IMR-90 (cell line): ENCODE data around the gene MADD. TPM values are rescaled to one million over a fixed set of nuclear protein-coding genes. Genes with fewer than 3 reads are reported as not detected.

Experiments
- ATAC-seq: fragments of 200-7000 bp; cut with Tn5 transposase; 2 replicates; pipeline ENCODE4 v1.9.1; 2020; ENCODE audit warnings: low read depth, mild to moderate bottlenecking, moderate library complexity
- BruUV-seq: library from RNA; stranded (reverse); fragments of 400-500 nt; replicated peaks from 2 replicates; lab custom pipeline; 2021; lab: Mats Ljungman, UMichigan
- CTCF ChIA-PET: fragments of 300-600 bp; formaldehyde crosslinking; extraction: SDS; loops from one replicate; lab custom pipeline; 2021; ENCODE audit warnings: antibody characterized with exemption; lab: Yijun Ruan, JAX
- POLR2A ChIA-PET: fragments of 300-600 bp; sonication (Branson Sonifier 250); formaldehyde crosslinking; loops from one replicate; lab custom pipeline; 2022; ENCODE audit warnings: antibody characterized with exemption; ENCODE audit not compliant: unreplicated experiment; lab: Charles Lee
- DNase-seq: peaks from one replicate; pipeline ENCODE4 v3.0.0; 2013
- H2AFZ ChIP-seq: replicated peaks from 2 replicates; pipeline ENCODE3; 2013; ENCODE audit warnings: low read length, mild to moderate bottlenecking; ENCODE audit not compliant: poor library complexity
- H2AK5ac ChIP-seq: 2 replicates; pipeline ENCODE4 v1.6.1; 2013; ENCODE audit warnings: low read depth, low read length, inconsistent platforms
- H2AK9ac ChIP-seq: replicated peaks from 2 replicates; pipeline ENCODE3; 2013; ENCODE audit warnings: mild to moderate bottlenecking, low read depth, low read length, moderate library complexity; ENCODE audit not compliant: poor library complexity
- H2BK120ac ChIP-seq: 2 replicates; pipeline ENCODE4 v1.6.1; 2013; ENCODE audit warnings: low read depth, low read length, inconsistent platforms
- H2BK15ac ChIP-seq: 3 replicates; pipeline ENCODE4 v1.6.1; 2013; ENCODE audit warnings: low read depth, low read length, inconsistent platforms
- H2BK20ac ChIP-seq: 2 replicates; pipeline ENCODE4 v1.6.1; 2013; ENCODE audit warnings: low read depth, mild to moderate bottlenecking, inconsistent platforms, low read length, moderate library complexity
- H2BK5ac ChIP-seq: 2 replicates; pipeline ENCODE4 v1.6.1; 2013; ENCODE audit warnings: mild to moderate bottlenecking, low read depth, low read length, inconsistent platforms; ENCODE audit not compliant: poor library complexity, severe bottlenecking
- H3K14ac ChIP-seq: replicated peaks from 2 replicates; pipeline ENCODE4 v1.6.1; 2013; ENCODE audit warnings: low read depth, low read length, inconsistent platforms
- H3K18ac ChIP-seq: 2 replicates; pipeline ENCODE4 v1.6.1; 2013; ENCODE audit warnings: low read depth, low read length, control low read depth
- H3K23ac ChIP-seq: 2 replicates; pipeline ENCODE4 v1.6.1; 2013; ENCODE audit warnings: low read depth, low read length, inconsistent platforms
- H3K27ac ChIP-seq: 2 replicates; pipeline ENCODE4 v1.5.1; 2013; ENCODE audit warnings: mild to moderate bottlenecking, control low read depth, low read length; ENCODE audit not compliant: insufficient read depth
- H3K27me3 ChIP-seq: 2 replicates; pipeline ENCODE4 v1.6.1; 2013; ENCODE audit warnings: low read length; ENCODE audit not compliant: control insufficient read depth, insufficient read depth
- H3K36me3 ChIP-seq: 2 replicates; pipeline ENCODE4 v1.6.1; 2013; ENCODE audit warnings: low read length, mixed read lengths; ENCODE audit not compliant: control insufficient read depth, insufficient read depth
- H3K4ac ChIP-seq: 2 replicates; pipeline ENCODE4 v1.6.1; 2013; ENCODE audit warnings: low read depth, low read length, inconsistent platforms
- H3K4me1 ChIP-seq: 2 replicates; pipeline ENCODE4 v1.6.1; 2013; ENCODE audit warnings: low read length, mixed read lengths; ENCODE audit not compliant: control insufficient read depth, insufficient read depth
- H3K4me2 ChIP-seq: 2 replicates; pipeline ENCODE4 v1.6.1; 2013; ENCODE audit warnings: low read depth, mild to moderate bottlenecking, control low read depth, low read length, moderate library complexity
- H3K4me3 ChIP-seq: 2 replicates; pipeline ENCODE4 v1.5.1; 2013; ENCODE audit warnings: low read depth, mild to moderate bottlenecking, control low read depth, low read length, moderate library complexity; ENCODE audit not compliant: insufficient read depth
- H3K56ac ChIP-seq: 2 replicates; pipeline ENCODE4 v1.6.1; 2013; ENCODE audit warnings: low read length, inconsistent platforms; ENCODE audit not compliant: insufficient read depth; ENCODE audit errors: extremely low read depth
- H3K79me1 ChIP-seq, 2 experiments: 2 replicates each; pipeline ENCODE4 v1.6.1; 2013; ENCODE audit warnings: low read length in 2 of 2, inconsistent platforms in 1 of 2, low read depth in 1 of 2
- H3K9ac ChIP-seq: 2 replicates; pipeline ENCODE4 v1.6.1; 2013; ENCODE audit warnings: low read depth, low read length, control low read depth
- H3K9me1 ChIP-seq: 2 replicates; pipeline ENCODE4 v1.6.1; 2013; ENCODE audit warnings: low read length, inconsistent platforms; ENCODE audit not compliant: insufficient read depth
- H3K9me3 ChIP-seq: 2 replicates; pipeline ENCODE4 v1.6.1; 2013; ENCODE audit warnings: low read length; ENCODE audit not compliant: control insufficient read depth, insufficient read depth
- H4K20me1 ChIP-seq: 2 replicates; pipeline ENCODE4 v1.6.1; 2013; ENCODE audit warnings: low read length, inconsistent platforms; ENCODE audit not compliant: insufficient read depth
- H4K5ac ChIP-seq: 2 replicates; pipeline ENCODE4 v1.6.1; 2013; ENCODE audit warnings: mild to moderate bottlenecking, low read depth, low read length, control low read depth
- H4K8ac ChIP-seq, 2 experiments: 2 replicates each; pipeline ENCODE4 v1.6.1; 2013; ENCODE audit warnings: low read depth in 2 of 2, low read length in 2 of 2, control low read depth in 1 of 2, inconsistent platforms in 1 of 2
- H4K91ac ChIP-seq: 2 replicates; pipeline ENCODE4 v1.6.1; 2013; ENCODE audit warnings: low read depth, low read length, inconsistent platforms; ENCODE audit not compliant: insufficient read depth
- ELK1 ChIP-seq: fragments of 150-350 bp; IDR thresholded peaks from 2 replicates; pipeline ENCODE4 v1.6.1; 2016; ENCODE audit warnings: low read depth, mild to moderate bottlenecking, low read length, moderate library complexity, borderline replicate concordance
- NFE2L2 ChIP-seq: fragments of 150-350 bp; IDR thresholded peaks from 2 replicates; pipeline ENCODE4 v1.6.1; 2016; ENCODE audit warnings: low read depth, mild to moderate bottlenecking, low read length
- USF2 ChIP-seq: fragments of 150-350 bp; IDR thresholded peaks from 2 replicates; pipeline ENCODE4 v1.6.1; 2017; ENCODE audit warnings: mild to moderate bottlenecking, antibody characterized with exemption, low read length, low read depth
- WGBS, 2 experiments: methylation state at CpG; one replicate each; pipeline versions ENCODE4 v1.1.5 to v1.1.7; 2013; ENCODE audit warnings: missing lambda C conversion rate in 2 of 2; ENCODE audit not compliant: insufficient read length in 1 of 2; ENCODE audit errors: extremely low coverage in 2 of 2; 5-methylcytosine and 5-hydroxymethylcytosine counted together
- dilution Hi-C: fragments of 300-500 bp; cut with HindIII; formaldehyde crosslinking; loops from one replicate; pipeline ENCODE4 v1.14.3; 2018; ENCODE audit warnings: low sequenced_read_pairs; ENCODE audit not compliant: unreplicated experiment
- in situ Hi-C: fragments of 300-500 bp; cut with MboI; formaldehyde crosslinking; loops from 3 replicates; pipeline ENCODE4 v1.14.3; 2019; ENCODE audit warnings: low sequenced_read_pairs, inconsistent platforms, mixed read lengths
- intact Hi-C: fragments of 100-400 bp; cut with micrococcal nuclease; formaldehyde crosslinking; loops from 2 replicates; pipeline ENCODE4 v1.10.0; 2022
- polyA plus RNA-seq, 3 experiments: library from polyadenylated mRNA; depleted of rRNA; stranded (reverse); fragments of >200 nt; gene quantifications; 2 replicates each; pipeline ENCODE4 v1.2.3, GENCODE V29; 2012; ENCODE audit warnings: low replicate concordance in 1 of 3
- total RNA-seq: library from RNA; depleted of rRNA; stranded (reverse); fragments of >200 nt; gene quantifications from 2 replicates; pipeline ENCODE4 v1.2.3, GENCODE V29; 2012

Gene MADD
- total and polyA plus RNA-seq, 2 of the 4 experiments (the other 2 are of a cell fraction): 13.3 to 16.4 TPM

- intact Hi-C loops (loop anchor here (5.0 kb wide), 1 partner anchor 39 kb away; no protein-coding TSS in a partner anchor), in situ Hi-C loops (no loop called here), dilution Hi-C loops (no loop called here)
- Histone ChIP-seq H2AK5ac (no peak overlapping the region), H3K9me3 (no peaks in the 10 kb centered on the region), H3K36me3 (peaks cover 58% of the 10 kb centered on the region), H3K27ac (no peak overlapping the region), H2BK20ac (no peak overlapping the region), H2AK9ac (no peak overlapping the region), H2BK15ac (no peak overlapping the region), H3K23ac (no peak overlapping the region), H3K79me1 (peaks cover 19 to 26% of the 10 kb centered on the region in 2 experiments), H2BK120ac (no peak overlapping the region), H4K91ac (no peak overlapping the region), H3K9ac (no peak overlapping the region), H3K4me3 (no peak overlapping the region), H3K14ac (no peak overlapping the region), H3K18ac (no peak overlapping the region), H2AFZ (no peak overlapping the region), H3K27me3 (no peaks in the 10 kb centered on the region), H4K8ac (no peak overlapping the region), H2BK5ac (no peak overlapping the region), H4K20me1 (peaks cover 9% of the 10 kb centered on the region; the same call in 1 of the 2 replicates), H3K4me1 (no peaks in the 10 kb centered on the region), H3K9me1 (0 out of 2 replicates have a peak, but pooled peaks cover 3% of the 10 kb centered on the region), H3K4ac (no peak overlapping the region), H3K4me2 (no peak overlapping the region), H3K56ac (no peak overlapping the region), H4K5ac (no peak overlapping the region)
- no peak for TF ChIP-seq NFE2L2
- TF ChIP-seq USF2: no peak
- TF ChIP-seq ELK1: no peak
- no peak for ATAC-seq
- POLR2A ChIA-PET: no interaction called here
- BruUV-seq: no TSS peak
- CTCF ChIA-PET: no interaction called here
- no peak for DNase-seq
- no CpG with 5 or more reads among the region's 4 CpGs for WGBS, 2 experiments
Measured at GRCh38 chr11:47278769-47279168, 8.8 kb downstream of the MADD start.
